HG02840 (cell line): Measurements from ENCODE around the gene CAPN1.
"Not testable (repeated sequence)": the region's sequence is repeated elsewhere in the genome, so short reads cannot be mapped to it uniquely, and the experiment has no call there.

Source experiments
- ATAC-seq: cut with Tn5 transposase; IDR thresholded peaks from one replicate; pipeline ENCODE4 v1.9.1; 2021; ENCODE audit warnings: mild to moderate bottlenecking, moderate library complexity, moderate number of reproducible peaks; ENCODE audit not compliant: unreplicated experiment, low FRiP score

CAPN1 gene

GRCh38 chr11:65248184-65248710 is 66.5 kb downstream of the CAPN1 start:
- not testable (repeated sequence) for ATAC-seq

- ATAC-seq = no peak
Observed at GRCh38 chr11:65251476-65251875, 69.7 kb downstream of the CAPN1 start.

GRCh38 chr11:65254724-65255123 is 73.0 kb downstream of the CAPN1 start:
- no peak for ATAC-seq

- no peak for ATAC-seq
Observed at GRCh38 chr11:65258988-65259387, 77.3 kb downstream of the CAPN1 start.

- no peak for ATAC-seq
Observed at GRCh38 chr11:65260302-65260701, 78.6 kb downstream of the CAPN1 start.

- no peak for ATAC-seq
Observed at GRCh38 chr11:65260756-65261590, 79.2 kb downstream of the CAPN1 start.
